NAMALWA (cell line): ENCODE results near the gene LPP.
A peak's percentile ranks its signal among the peaks of the same experiment; 100 is the strongest.

Experiments used
- DNase-seq: peaks from one replicate; pipeline ENCODE4 v3.0.0-alpha.2; 2015; ENCODE audit warnings: low spot score

Gene LPP

GRCh38 chr3:188881954-188882641 is 728.1 kb downstream of the LPP start:
- no peak for DNase-seq

GRCh38 chr3:188884299-188885043 is 730.5 kb downstream of the LPP start:
- no peak for DNase-seq

- no peak for DNase-seq
Measured at GRCh38 chr3:188888321-188889053, 734.5 kb downstream of the LPP start.

- no peak for DNase-seq
Measured at GRCh38 chr3:188889054-188889491, 735.1 kb downstream of the LPP start.

GRCh38 chr3:188890572-188891270 is 736.8 kb downstream of the LPP start:
- no peak for DNase-seq

- no peak for DNase-seq
Measured at GRCh38 chr3:188899881-188900280, 745.9 kb downstream of the LPP start.

GRCh38 chr3:188900421-188900951 is 746.5 kb downstream of the LPP start:
- no peak for DNase-seq

- DNase-seq, result no peak
Measured at GRCh38 chr3:188901126-188901525, 747.2 kb downstream of the LPP start.

GRCh38 chr3:188901671-188902287 is 747.8 kb downstream of the LPP start:
- DNase-seq, result no peak

- DNase-seq, result no peak
Measured at GRCh38 chr3:188904670-188905069, 750.7 kb downstream of the LPP start.

GRCh38 chr3:188905547-188905946 is 751.6 kb downstream of the LPP start:
- no peak for DNase-seq

GRCh38 chr3:188906236-188906635 is 752.3 kb downstream of the LPP start:
- no peak for DNase-seq

GRCh38 chr3:188908002-188908850 is 754.3 kb downstream of the LPP start:
- DNase-seq, result no peak

- no peak for DNase-seq
Measured at GRCh38 chr3:188911026-188911850, 757.3 kb downstream of the LPP start.

- DNase-seq, result no peak
Measured at GRCh38 chr3:188913084-188913483, 759.1 kb downstream of the LPP start.

- no peak for DNase-seq
Measured at GRCh38 chr3:188914552-188914951, 760.6 kb downstream of the LPP start.

GRCh38 chr3:188915127-188915526 is 761.2 kb downstream of the LPP start:
- no peak for DNase-seq

GRCh38 chr3:188916934-188917401 is 763.0 kb downstream of the LPP start:
- DNase-seq, result peak; percentile 22

GRCh38 chr3:188918093-188918492 is 764.1 kb downstream of the LPP start:
- no peak for DNase-seq

GRCh38 chr3:188923671-188924070 is 769.7 kb downstream of the LPP start:
- no peak for DNase-seq
